Thymus (tissue), 14 donors: ENCODE measurements around the gene TOMM70. TPM values are rescaled to one million over a fixed set of nuclear protein-coding genes. Genes with fewer than 3 reads are reported as not detected.
"Not testable (repeated sequence)": the region's sequence is repeated elsewhere in the genome, so short reads cannot be mapped to it uniquely, and the experiment has no call there.

Source experiments
- DNase-seq, 9 donors: peaks; one replicate each; pipeline ENCODE4 v3.0.0-alpha.2; 2013; ENCODE audit warnings: low spot score in 9 of 9, low read depth in 6 of 9, missing footprints in 1 of 9
- H3K27ac ChIP-seq, 2 donors: one replicate each; pipeline ENCODE4 v1.5.1; 2013; ENCODE audit warnings: control low read depth in 1 of 2, low read depth in 1 of 2, low read length in 1 of 2, mild to moderate bottlenecking in 1 of 2, moderate library complexity in 1 of 2
- H3K27me3 ChIP-seq, 2 donors: one replicate each; pipeline ENCODE4 v1.5.1; 2013; ENCODE audit warnings: low read length in 1 of 2; ENCODE audit not compliant: control insufficient read depth in 2 of 2, insufficient read depth in 1 of 2
- H3K36me3 ChIP-seq, 2 donors: one replicate each; pipeline ENCODE4 v1.5.1; 2013; ENCODE audit warnings: low read length in 1 of 2, mild to moderate bottlenecking in 1 of 2, moderate library complexity in 1 of 2; ENCODE audit not compliant: control insufficient read depth in 2 of 2, insufficient read depth in 2 of 2
- H3K4me1 ChIP-seq, 2 donors: one replicate each; pipeline ENCODE4 v1.5.1; 2013; ENCODE audit warnings: low read length in 2 of 2; ENCODE audit not compliant: control insufficient read depth in 2 of 2, insufficient read depth in 2 of 2
- H3K4me3 ChIP-seq, 2 donors: one replicate each; pipeline ENCODE4 v1.5.1; 2013; ENCODE audit warnings: low read length in 2 of 2, control low read depth in 1 of 2, mild to moderate bottlenecking in 1 of 2
- H3K9me3 ChIP-seq, 2 donors: one replicate each; pipeline ENCODE4 v1.5.1; 2013; ENCODE audit warnings: low read length in 1 of 2, mild to moderate bottlenecking in 1 of 2; ENCODE audit not compliant: control insufficient read depth in 2 of 2, insufficient read depth in 1 of 2
- WGBS: extraction: QIAGEN DNeasy Blood & Tissue Kit; methylation state at CpG from one replicate; pipeline ENCODE4 v1.1.7; 2013; 5-methylcytosine and 5-hydroxymethylcytosine counted together
- long read RNA-seq, 10 donors: transcript quantifications; one replicate each; lab custom pipeline, GENCODE V29; 2026
- polyA plus RNA-seq: library from polyadenylated mRNA; stranded (reverse); fragments of 200-250 nt; gene quantifications from one replicate; pipeline ENCODE4 v1.2.3, GENCODE V29; 2013
- total RNA-seq: library from RNA; stranded (reverse); fragments of 120-200 nt; gene quantifications from one replicate; pipeline ENCODE4 v1.2.4, GENCODE V29; 2013
- donor health status: healthy.

Gene TOMM70
- total RNA-seq (37.2 TPM), polyA plus RNA-seq (24.0 TPM)
- long read RNA-seq, donor 1, full-length matches to known transcripts: 1 of 1 reads
- long read RNA-seq, donor 1, partial matches to known transcripts: 0 of 1 reads
- long read RNA-seq, donor 1, other reads (novel, unspliced or antisense): 0 of 1 reads
- long read RNA-seq, donor 2, full-length matches to known transcripts: 13 of 32 reads
- long read RNA-seq, donor 2, partial matches to known transcripts: 19 of 32 reads
- long read RNA-seq, donor 2, other reads (novel, unspliced or antisense): 0 of 32 reads
- long read RNA-seq, donor 3, full-length matches to known transcripts: 11 of 19 reads
- long read RNA-seq, donor 3, partial matches to known transcripts: 8 of 19 reads
- long read RNA-seq, donor 3, other reads (novel, unspliced or antisense): 0 of 19 reads
- long read RNA-seq, donor 4, full-length matches to known transcripts: 4 of 4 reads
- long read RNA-seq, donor 4, partial matches to known transcripts: 0 of 4 reads
- long read RNA-seq, donor 4, other reads (novel, unspliced or antisense): 0 of 4 reads
- long read RNA-seq, donor 5, full-length matches to known transcripts: 10 of 22 reads
- long read RNA-seq, donor 5, partial matches to known transcripts: 12 of 22 reads
- long read RNA-seq, donor 5, other reads (novel, unspliced or antisense): 0 of 22 reads
- long read RNA-seq, donor 6, full-length matches to known transcripts: 4 of 4 reads
- long read RNA-seq, donor 6, partial matches to known transcripts: 0 of 4 reads
- long read RNA-seq, donor 6, other reads (novel, unspliced or antisense): 0 of 4 reads
- long read RNA-seq, donor 7, full-length matches to known transcripts: 9 of 9 reads
- long read RNA-seq, donor 7, partial matches to known transcripts: 0 of 9 reads
- long read RNA-seq, donor 7, other reads (novel, unspliced or antisense): 0 of 9 reads
- long read RNA-seq, donor 8, full-length matches to known transcripts: 6 of 6 reads
- long read RNA-seq, donor 8, partial matches to known transcripts: 0 of 6 reads
- long read RNA-seq, donor 8, other reads (novel, unspliced or antisense): 0 of 6 reads
- long read RNA-seq, donor 9, full-length matches to known transcripts: 4 of 4 reads
- long read RNA-seq, donor 9, partial matches to known transcripts: 0 of 4 reads
- long read RNA-seq, donor 9, other reads (novel, unspliced or antisense): 0 of 4 reads
- long read RNA-seq, donor 10, full-length matches to known transcripts: 4 of 17 reads
- long read RNA-seq, donor 10, partial matches to known transcripts: 13 of 17 reads
- long read RNA-seq, donor 10, other reads (novel, unspliced or antisense): 0 of 17 reads

GRCh38 chr3:100400780-100401673 is at the start of gene TOMM70, which contains the start of gene LNP1:
TOMM70 (minus strand) TSS chr3:100401089; CDS start chr3:100400949, 140 bp downstream.
LNP1 (plus strand) TSS chr3:100401539; CDS start chr3:100429730, 28,191 bp downstream.
- H3K27me3 ChIP-seq: no peaks in the 10 kb centered on the region
- H3K4me3 ChIP-seq: peak within 1 kb of the TSS; percentile 79 to 87
- no peaks in the 10 kb centered on the region for H3K9me3 ChIP-seq
- peaks cover 10 to 12% of the 10 kb centered on the region in 2 donors for H3K4me1 ChIP-seq
- H3K36me3 ChIP-seq: no peaks in the 10 kb centered on the region
- WGBS: under 1% methylated on average over 64 of the region's 64 CpGs
- DNase-seq: peak; percentile 89 to 98 (median 93)
- peak within 1 kb of the TSS; percentile 93 to 96 for H3K27ac ChIP-seq

- WGBS: 98% methylated on average over 2 of the region's 2 CpGs
- H3K27ac ChIP-seq: no peak overlapping the region
- no peaks in the 10 kb centered on the region for H3K9me3 ChIP-seq
- no peak for DNase-seq
- no peaks in the 10 kb centered on the region for H3K4me1 ChIP-seq
- H3K27me3 ChIP-seq: no peaks in the 10 kb centered on the region
- H3K4me3 ChIP-seq: no peak overlapping the region
- no peaks in the 10 kb centered on the region for H3K36me3 ChIP-seq
Observed at GRCh38 chr3:100449214-100449613, 48.3 kb upstream of the TOMM70 start.

DNA sequence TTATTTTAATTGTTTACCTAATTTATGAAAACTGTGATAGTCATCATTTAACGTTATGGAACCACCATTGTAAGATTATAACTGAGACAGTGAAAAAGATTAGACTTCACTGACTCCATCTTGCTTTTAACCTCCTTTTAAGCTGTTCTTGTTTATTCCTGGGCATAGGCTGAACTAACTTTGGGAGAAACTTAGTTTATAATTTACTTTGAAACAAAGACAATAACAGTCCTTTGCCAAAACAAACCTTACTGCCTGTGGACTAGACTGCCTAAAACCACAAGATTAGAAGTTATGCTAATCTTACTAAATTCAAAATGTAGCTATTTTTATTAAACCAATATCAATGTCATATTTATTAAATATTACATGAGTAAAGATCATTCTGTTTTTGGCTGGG is 47.2 kb upstream of the TOMM70 start:
- Histone ChIP-seq H3K4me3 (no peak overlapping the region), H3K36me3 (no peaks in the 10 kb centered on the region), H3K9me3 (no peaks in the 10 kb centered on the region), H3K27ac (no peak overlapping the region), H3K4me1 (no peaks in the 10 kb centered on the region), H3K27me3 (no peaks in the 10 kb centered on the region)
- DNase-seq: no peak
- 97% methylated on average over 1 of the region's 1 CpG for WGBS

DNA sequence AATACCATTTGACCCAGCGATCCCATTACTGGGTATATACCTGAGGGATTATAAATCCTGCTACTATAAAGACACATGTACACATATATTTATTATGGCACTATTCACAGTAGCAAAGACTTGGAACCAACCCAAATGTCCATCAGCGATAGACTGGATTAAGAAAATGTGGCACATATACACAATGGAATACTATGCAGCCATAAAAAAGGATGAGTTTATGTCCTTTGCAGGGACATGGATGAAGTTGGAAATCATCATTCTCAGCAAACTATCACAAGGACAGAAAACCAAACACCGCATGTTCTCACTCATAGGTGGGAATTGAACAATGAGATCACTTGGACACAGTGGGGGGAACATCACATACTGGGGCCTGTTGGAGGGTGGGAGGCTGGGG is 46.2 kb upstream of the TOMM70 start:
- not testable (repeated sequence) for H3K27ac ChIP-seq, H3K36me3 ChIP-seq, H3K9me3 ChIP-seq, H3K27me3 ChIP-seq, H3K4me3 ChIP-seq, DNase-seq, H3K4me1 ChIP-seq
- 97% methylated on average over 3 of the region's 3 CpGs for WGBS

GRCh38 chr3:100443690-100444089 is 42.8 kb upstream of the TOMM70 start:
- H3K9me3 ChIP-seq: no peaks in the 10 kb centered on the region
- no peak for DNase-seq
- H3K27me3 ChIP-seq: no peaks in the 10 kb centered on the region
- no peak overlapping the region for H3K27ac ChIP-seq
- no peak overlapping the region for H3K4me3 ChIP-seq
- peaks cover 0 to 7% of the 10 kb centered on the region in 2 donors for H3K4me1 ChIP-seq
- no peaks in the 10 kb centered on the region for H3K36me3 ChIP-seq

GRCh38 chr3:100440895-100441294 is 40.0 kb upstream of the TOMM70 start:
- no peaks in the 10 kb centered on the region for H3K36me3 ChIP-seq
- H3K27me3 ChIP-seq: no peaks in the 10 kb centered on the region
- H3K4me3 ChIP-seq: no peak overlapping the region
- DNase-seq: peak in 5 of 9 donors; percentile 11 to 52 (median 18)
- no peak overlapping the region for H3K27ac ChIP-seq
- peaks cover 0 to 7% of the 10 kb centered on the region in 2 donors for H3K4me1 ChIP-seq
- no peaks in the 10 kb centered on the region for H3K9me3 ChIP-seq
- WGBS: 57% methylated on average over 3 of the region's 3 CpGs

DNA sequence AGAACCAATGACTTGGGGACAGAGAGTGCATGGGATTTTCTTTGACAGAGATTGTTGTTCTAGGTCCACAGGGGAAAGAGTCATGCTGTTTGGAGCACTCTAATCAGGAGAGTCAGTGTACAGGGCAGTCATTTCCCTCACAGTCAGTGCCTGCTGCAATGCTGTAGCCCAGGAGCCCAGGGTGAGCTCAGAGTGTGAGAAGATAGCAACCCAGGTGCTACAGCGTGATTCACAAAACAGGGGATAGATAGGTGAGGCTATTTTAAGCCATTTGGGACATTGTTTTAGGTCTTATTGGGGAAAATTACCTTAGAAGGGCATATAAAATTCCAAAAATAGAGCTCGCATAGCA is 37.7 kb upstream of the TOMM70 start:
- DNase-seq: no peak
- Histone ChIP-seq H3K4me1 (peaks cover 0 to 7% of the 10 kb centered on the region in 2 donors), H3K36me3 (no peaks in the 10 kb centered on the region), H3K9me3 (no peaks in the 10 kb centered on the region), H3K4me3 (no peak overlapping the region), H3K27ac (no peak overlapping the region), H3K27me3 (no peaks in the 10 kb centered on the region)
- 96% methylated on average over 2 of the region's 2 CpGs for WGBS
